Liver (tissue), 9 donors: ENCODE data around the gene ARHGAP12. TPM values are rescaled to one million over a fixed set of nuclear protein-coding genes. Genes with fewer than 3 reads are reported as not detected.

Experiments
- DNase-seq: peaks from one replicate; pipeline ENCODE4 v3.0.0-alpha.2; 2017; ENCODE audit warnings: low spot score
- H3K27ac ChIP-seq, 2 donors: one replicate each; pipeline ENCODE4 v1.7.0; 2013; ENCODE audit warnings: inconsistent platforms in 2 of 2, low read length in 2 of 2, control low read depth in 1 of 2, low read depth in 1 of 2, mild to moderate bottlenecking in 1 of 2
- H3K27me3 ChIP-seq, 4 donors: one replicate each; pipeline versions ENCODE4 v1.6.1 to v1.7.0; 2013; ENCODE audit warnings: low read length in 3 of 4, inconsistent platforms in 1 of 4, mild to moderate bottlenecking in 1 of 4, moderate library complexity in 1 of 4; ENCODE audit not compliant: control insufficient read depth in 4 of 4, insufficient read depth in 4 of 4
- H3K36me3 ChIP-seq, 4 donors: one replicate each; pipeline versions ENCODE4 v1.6.1 to v1.7.0; 2013; ENCODE audit warnings: low read length in 3 of 4, mild to moderate bottlenecking in 3 of 4, low read depth in 1 of 4, moderate library complexity in 1 of 4; ENCODE audit not compliant: control insufficient read depth in 4 of 4, insufficient read depth in 3 of 4
- H3K4me1 ChIP-seq, 4 donors: one replicate each; pipeline versions ENCODE4 v1.6.1 to v1.7.0; 2013; ENCODE audit warnings: low read length in 3 of 4, mild to moderate bottlenecking in 3 of 4, moderate library complexity in 1 of 4; ENCODE audit not compliant: control insufficient read depth in 4 of 4, insufficient read depth in 4 of 4
- H3K4me3 ChIP-seq, 3 donors: one replicate each; pipeline versions ENCODE4 v1.6.1 to v1.7.0; 2013; ENCODE audit warnings: low read length in 3 of 3, control low read depth in 1 of 3, low read depth in 1 of 3, mild to moderate bottlenecking in 1 of 3
- H3K9ac ChIP-seq, 2 donors: one replicate each; pipeline ENCODE4 v1.7.0; 2013; ENCODE audit warnings: low read length in 2 of 2, mild to moderate bottlenecking in 2 of 2, moderate library complexity in 2 of 2, control low read depth in 1 of 2, low read depth in 1 of 2
- H3K9me3 ChIP-seq, 4 donors: one replicate each; pipeline versions ENCODE4 v1.6.1 to v1.7.0; 2013; ENCODE audit warnings: low read length in 3 of 4; ENCODE audit not compliant: control insufficient read depth in 4 of 4
- ATF3 ChIP-seq: IDR thresholded peaks from 2 replicates; pipeline ENCODE4 v1.6.1; 2016; ENCODE audit warnings: antibody characterized with exemption
- CTCF ChIP-seq: fragments of 150-350 bp; IDR thresholded peaks from 2 replicates; pipeline ENCODE4 v1.5.1; 2017; ENCODE audit warnings: improper control_type of control experiment, low read depth, low read length; ENCODE audit not compliant: missing input control
- EGR1 ChIP-seq, 2 donors: IDR thresholded peaks; 2 replicates each; pipeline ENCODE4 v1.6.1; 2016 to 2018; ENCODE audit warnings: antibody characterized with exemption in 2 of 2, low read depth in 2 of 2
- FOXA1 ChIP-seq: IDR thresholded peaks from 2 replicates; pipeline ENCODE4 v1.6.1; 2016; ENCODE audit warnings: antibody characterized with exemption
- FOXA2 ChIP-seq: IDR thresholded peaks from 2 replicates; pipeline ENCODE4 v1.6.1; 2016; ENCODE audit warnings: antibody characterized with exemption
- GABPA ChIP-seq, 2 donors: IDR thresholded peaks in 1 of 2; conservative IDR thresholded peaks in 1 of 2; 2 replicates each; pipeline ENCODE4 v1.6.1; 2016; ENCODE audit warnings: antibody characterized with exemption in 2 of 2, mild to moderate bottlenecking in 1 of 2, moderate library complexity in 1 of 2
- HNF4A ChIP-seq, 2 donors: conservative IDR thresholded peaks; 2 replicates each; pipeline ENCODE4 v1.6.1; 2016; ENCODE audit warnings: antibody characterized with exemption in 2 of 2, mild to moderate bottlenecking in 2 of 2
- HNF4G ChIP-seq: IDR thresholded peaks from 2 replicates; pipeline ENCODE4 v1.6.1; 2016; ENCODE audit warnings: antibody characterized with exemption
- JUND ChIP-seq, 2 donors: IDR thresholded peaks; 2 replicates each; pipeline ENCODE4 v1.6.1; 2016; ENCODE audit warnings: antibody characterized with exemption in 2 of 2
- MAX ChIP-seq: IDR thresholded peaks from 2 replicates; pipeline ENCODE4 v1.6.1; 2016; ENCODE audit warnings: antibody characterized with exemption
- NR2F2 ChIP-seq: IDR thresholded peaks from 2 replicates; pipeline ENCODE4 v1.6.1; 2016; ENCODE audit warnings: antibody characterized with exemption
- RAD21 ChIP-seq, 2 donors: IDR thresholded peaks; 2 replicates each; pipeline ENCODE4 v1.6.1; 2016; ENCODE audit warnings: antibody characterized with exemption in 2 of 2, mild to moderate bottlenecking in 2 of 2
- REST ChIP-seq: IDR thresholded peaks from 2 replicates; pipeline ENCODE4 v1.6.1; 2016; ENCODE audit warnings: antibody characterized with exemption, mild to moderate bottlenecking
- RXRA ChIP-seq, 2 donors: IDR thresholded peaks; 2 replicates each; pipeline ENCODE4 v1.6.1; 2017 to 2018; ENCODE audit warnings: antibody characterized with exemption in 2 of 2, mild to moderate bottlenecking in 1 of 2
- SP1 ChIP-seq: IDR thresholded peaks from 2 replicates; pipeline ENCODE4 v1.6.1; 2018; ENCODE audit warnings: antibody characterized with exemption, mild to moderate bottlenecking
- TAF1 ChIP-seq: conservative IDR thresholded peaks from 2 replicates; pipeline ENCODE4 v1.6.1; 2016; ENCODE audit warnings: antibody characterized with exemption, mild to moderate bottlenecking
- YY1 ChIP-seq: IDR thresholded peaks from 2 replicates; pipeline ENCODE4 v1.6.1; 2016; ENCODE audit warnings: antibody characterized with exemption, mild to moderate bottlenecking
- ZBTB33 ChIP-seq: IDR thresholded peaks from 2 replicates; pipeline ENCODE4 v1.6.1; 2016; ENCODE audit warnings: antibody characterized with exemption
- WGBS: extraction: QIAGEN DNeasy Blood & Tissue Kit; methylation state at CpG from one replicate; pipeline ENCODE4 v1.1.7; 2013; 5-methylcytosine and 5-hydroxymethylcytosine counted together
- polyA plus RNA-seq, 2 donors: library from polyadenylated mRNA; stranded (reverse) in 1 of 2; unstranded in 1 of 2; fragments of 200-250 nt in 1 of 2; fragments of >200 nt in 1 of 2; fragmentation: Nextera tagmentation in 1 of 2; extraction: Ambion mirVana in 1 of 2; gene quantifications; one replicate each; pipeline versions ENCODE4 v1.2.1 to v1.2.3, GENCODE V29; 2013 to 2015
- total RNA-seq, 2 donors: library from RNA; depleted of rRNA; stranded (reverse); fragments of >200 nt; gene quantifications; one replicate each; pipeline ENCODE4 v1.2.3, GENCODE V29; 2014
- donor health status: healthy.
- donor health status: healthy.
- donor health status: healthy.
- donor health status: healthy.
- donor health status: healthy.

ARHGAP12 gene
- total and polyA plus RNA-seq, 4 donors, result 7.0 to 29.1 (median 12.3) TPM

- peaks cover 0 to 7% (median 6%) of the 10 kb centered on the region in 4 donors for H3K4me1 ChIP-seq
- no peaks in the 10 kb centered on the region for H3K9me3 ChIP-seq
- peaks cover 0 to 7% (median 3%) of the 10 kb centered on the region in 4 donors for H3K36me3 ChIP-seq
- H3K27me3 ChIP-seq, result no peaks in the 10 kb centered on the region
- WGBS, result 59% methylated on average over 2 of the region's 2 CpGs
- H3K27ac ChIP-seq, result no peak overlapping the region
- TF ChIP-seq GABPA (IDR thresholded peaks at IDR 0.05 in 1 of 2, conservative IDR thresholded peaks at IDR 0.05 in 1 of 2) (no peak), ATF3 (no peak), RXRA (IDR thresholded peaks at IDR 0.05) (no peak), HNF4A (conservative IDR thresholded peaks at IDR 0.05) (no peak), EGR1 (IDR thresholded peaks at IDR 0.05; ENCODE audit: low read depth in 2 of 2) (no peak), CTCF (no peak), FOXA2 (no peak), SP1 (no peak), REST (no peak), HNF4G (no peak), RAD21 (IDR thresholded peaks at IDR 0.05) (no peak), YY1 (no peak), JUND (IDR thresholded peaks at IDR 0.05) (no peak), MAX (no peak), NR2F2 (no peak), ZBTB33 (no peak)
- no peak for DNase-seq
- no peak overlapping the region for H3K4me3 ChIP-seq
- H3K9ac ChIP-seq, result no peak overlapping the region
These were observed 16.3 kb downstream of the ARHGAP12 start for GRCh38 chr10:31912289-31912688.

GRCh38 chr10:31910016-31910415 lies 18.6 kb downstream of the ARHGAP12 start:
- Histone ChIP-seq H3K36me3 (peaks cover 0 to 9% (median 3%) of the 10 kb centered on the region in 4 donors), H3K4me1 (peaks cover 0 to 7% (median 6%) of the 10 kb centered on the region in 4 donors), H3K9ac (no peak overlapping the region), H3K4me3 (no peak overlapping the region), H3K27me3 (no peaks in the 10 kb centered on the region), H3K9me3 (no peaks in the 10 kb centered on the region), H3K27ac (no peak overlapping the region)
- 94% methylated on average over 3 of the region's 3 CpGs for WGBS
- DNase-seq, result no peak
- no peak for TF ChIP-seq FOXA1
- TF ChIP-seq JUND (IDR thresholded peaks at IDR 0.05), result no peak
- no peak for TF ChIP-seq TAF1
- TF ChIP-seq NR2F2, result no peak
- no peak for TF ChIP-seq ATF3
- no peak for TF ChIP-seq CTCF
- TF ChIP-seq REST, result no peak
